Activated naive CD4-positive, alpha-beta T cell treated with Interleukin-2 at 50 U/mL for 16 hours (primary cell): ENCODE data around the gene DNAJC2.

Experiments used
- DNase-seq: peaks from one replicate; pipeline ENCODE4 v3.0.0-alpha.2; 2020

The DNAJC2 gene

DNA sequence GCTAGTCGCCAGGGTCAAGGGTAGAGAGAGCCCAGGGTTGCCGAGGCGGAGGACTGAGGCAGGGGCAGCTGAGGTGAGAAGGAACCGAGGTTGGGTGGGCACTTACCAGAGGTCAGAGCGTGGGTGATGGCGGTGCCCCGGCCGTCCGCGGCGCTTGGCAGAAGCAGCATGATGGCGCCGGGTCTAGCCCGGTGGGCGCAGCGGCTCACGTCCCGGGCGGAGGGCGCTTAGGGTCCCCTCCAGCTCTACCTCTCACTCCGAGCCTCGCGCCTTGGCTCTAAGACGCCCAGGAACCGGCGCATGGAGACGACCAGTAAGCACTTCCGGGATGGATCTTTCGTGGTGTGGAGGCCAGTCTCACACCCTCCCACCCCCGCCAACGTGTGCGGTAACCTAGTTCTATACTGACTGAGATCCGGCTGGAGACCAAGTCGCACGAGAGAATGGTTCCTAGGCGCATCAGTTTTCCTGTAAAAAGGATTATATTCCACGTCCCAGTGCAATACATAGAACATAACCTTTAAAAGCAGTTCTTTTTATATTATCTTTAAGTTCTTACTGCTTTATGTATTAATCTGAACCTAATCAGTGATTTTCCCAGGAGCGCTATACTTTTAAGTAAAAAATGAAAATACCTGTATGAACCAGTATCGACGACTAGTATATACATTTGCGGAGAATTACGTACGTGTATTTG, at the start of gene DNAJC2:
TSS of gene DNAJC2 (minus strand) at position 315 of the 697 bp plus-strand sequence. CDS start at position 170, 145 bp downstream.
- peak; percentile 88 for DNase-seq

DNA sequence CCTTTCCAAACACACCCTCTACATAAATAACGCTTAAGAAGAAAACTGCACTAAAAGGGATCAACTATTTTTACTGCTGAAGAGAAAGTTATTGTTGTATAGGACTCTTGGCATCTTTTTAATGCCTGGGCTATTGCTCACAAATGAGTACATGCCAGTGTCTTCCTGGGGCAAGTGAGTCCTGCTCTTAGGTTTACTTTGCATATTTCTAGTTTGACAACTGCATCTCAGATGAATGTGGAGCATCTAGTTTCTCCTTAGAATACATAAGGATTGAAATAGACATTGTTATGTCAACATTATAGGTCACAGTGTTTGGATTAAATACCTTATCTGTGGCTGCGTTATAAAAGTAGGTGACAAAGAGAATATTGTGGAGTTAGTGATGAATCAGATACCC, 47.4 kb upstream of the DNAJC2 start:
- DNase-seq = no peak

- no peak for DNase-seq
Measured at GRCh38 chr7:103391150-103391549, 46.6 kb upstream of the DNAJC2 start.

DNA sequence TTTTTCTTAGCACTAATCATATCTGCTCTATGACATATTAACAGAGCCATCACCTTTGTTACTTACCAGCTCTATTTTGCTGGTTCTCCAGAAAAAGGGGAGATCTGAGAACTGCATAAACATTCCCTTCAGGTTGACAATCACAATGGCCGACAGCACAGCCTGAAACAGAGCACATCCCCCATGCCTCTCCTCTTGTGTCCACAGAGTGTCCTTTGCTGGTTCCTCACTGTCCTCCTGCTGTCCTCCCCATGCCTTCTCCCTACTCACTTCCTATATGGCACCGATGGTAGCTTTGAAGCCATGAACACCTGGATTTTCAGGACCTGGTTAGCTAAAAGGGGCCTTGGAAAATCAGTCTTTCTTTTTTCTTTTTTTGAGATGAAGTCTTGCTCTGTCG, 44.7 kb upstream of the DNAJC2 start:
- DNase-seq = no peak

- DNase-seq = no peak
Measured at GRCh38 chr7:103388469-103389140, 44.0 kb upstream of the DNAJC2 start.

DNA sequence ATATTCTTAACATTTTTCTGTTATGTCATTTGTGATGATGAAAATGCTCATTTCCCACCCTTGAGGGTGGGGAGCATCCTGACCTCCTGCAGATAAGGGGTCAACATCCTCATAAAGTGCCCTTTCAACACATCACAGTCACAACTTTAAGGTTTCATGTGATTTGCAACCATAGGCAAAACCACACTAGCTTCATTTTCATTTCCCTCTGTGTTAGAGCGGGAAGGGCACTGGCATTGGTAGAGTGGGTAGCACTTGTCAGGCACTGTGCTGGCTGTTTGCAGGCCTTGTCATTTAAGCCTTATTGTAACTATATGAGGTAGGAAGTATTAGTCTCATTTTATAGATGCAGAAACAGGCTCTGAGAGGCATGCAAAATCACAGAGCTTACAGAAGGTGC, 42.7 kb upstream of the DNAJC2 start:
- no peak for DNase-seq

- DNase-seq = no peak
Measured at GRCh38 chr7:103382032-103382402, 37.5 kb upstream of the DNAJC2 start.

- no peak for DNase-seq
Measured at GRCh38 chr7:103381280-103382031, 36.9 kb upstream of the DNAJC2 start.

- no peak for DNase-seq
Measured at GRCh38 chr7:103380395-103381191, 36.0 kb upstream of the DNAJC2 start.

GRCh38 chr7:103379270-103379975, 34.9 kb upstream of the DNAJC2 start:
- DNase-seq = no peak

DNA sequence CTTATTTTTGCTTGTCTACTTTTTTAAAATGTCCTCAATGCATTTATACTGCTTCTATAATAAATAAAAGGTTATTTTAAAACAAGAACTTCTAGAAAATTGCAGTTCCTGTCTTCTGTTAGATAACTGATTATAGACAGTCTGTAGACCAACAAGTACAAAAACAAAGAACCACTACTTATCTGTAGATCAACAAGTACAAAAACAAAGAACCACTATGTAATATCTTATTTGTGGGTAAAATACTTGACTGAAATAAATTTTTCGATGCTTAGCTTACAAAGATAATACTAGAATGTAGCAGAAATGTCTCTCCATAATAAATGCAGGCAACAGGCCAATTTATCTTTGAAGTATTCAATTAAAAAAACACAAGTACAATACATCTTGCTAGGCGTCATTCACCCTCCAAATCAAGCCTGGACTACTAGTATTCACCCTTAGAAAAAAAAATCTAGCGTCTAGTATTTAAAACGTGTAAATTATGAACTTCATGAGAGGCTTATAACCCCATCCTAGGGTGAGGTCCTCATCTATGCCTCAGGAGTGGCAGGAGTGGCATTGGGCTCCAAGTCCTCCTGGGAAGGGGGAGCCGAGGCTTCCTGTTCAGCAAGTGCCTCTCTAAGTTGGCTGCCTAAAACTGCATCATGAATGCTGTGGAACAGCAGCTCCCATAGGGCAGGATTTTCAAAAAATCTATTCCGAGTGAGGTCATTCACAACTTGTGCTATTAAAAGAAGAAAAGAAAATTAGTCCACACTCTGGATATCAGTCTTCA, 29.5 kb upstream of the DNAJC2 start:
- DNase-seq = no peak

GRCh38 chr7:103369432-103369831, 24.9 kb upstream of the DNAJC2 start:
- DNase-seq = no peak

- no peak for DNase-seq
Measured at GRCh38 chr7:103349805-103350204, 5.2 kb upstream of the DNAJC2 start.

DNA sequence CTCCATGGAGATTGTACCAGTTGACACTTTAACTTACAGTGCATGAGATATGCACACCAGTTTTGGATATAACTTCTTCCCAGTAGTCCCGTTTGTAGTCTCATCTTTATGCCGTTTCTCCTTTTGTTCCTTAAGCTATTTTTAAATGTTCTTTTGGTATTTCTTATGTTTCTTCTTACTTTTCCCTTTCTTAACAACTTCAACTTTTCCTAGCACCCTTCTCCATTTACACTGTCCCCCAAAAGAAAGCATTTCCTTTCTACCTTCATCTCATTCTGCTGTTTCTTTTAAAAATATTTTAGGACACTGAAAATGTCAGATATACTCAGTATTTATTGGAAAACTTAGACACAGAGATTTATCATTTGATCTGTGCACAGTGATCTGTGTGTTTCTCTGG, 4.4 kb upstream of the DNAJC2 start:
- no peak for DNase-seq

GRCh38 chr7:103348452-103348851, 3.9 kb upstream of the DNAJC2 start:
- no peak for DNase-seq

GRCh38 chr7:103347507-103348267, 3.1 kb upstream of the DNAJC2 start, which contains the start of gene PSMC2:
Gene PSMC2 (plus strand): TSS chr7:103347643. CDS start chr7:103347712, 69 bp downstream.
- peak; percentile 87 for DNase-seq

DNA sequence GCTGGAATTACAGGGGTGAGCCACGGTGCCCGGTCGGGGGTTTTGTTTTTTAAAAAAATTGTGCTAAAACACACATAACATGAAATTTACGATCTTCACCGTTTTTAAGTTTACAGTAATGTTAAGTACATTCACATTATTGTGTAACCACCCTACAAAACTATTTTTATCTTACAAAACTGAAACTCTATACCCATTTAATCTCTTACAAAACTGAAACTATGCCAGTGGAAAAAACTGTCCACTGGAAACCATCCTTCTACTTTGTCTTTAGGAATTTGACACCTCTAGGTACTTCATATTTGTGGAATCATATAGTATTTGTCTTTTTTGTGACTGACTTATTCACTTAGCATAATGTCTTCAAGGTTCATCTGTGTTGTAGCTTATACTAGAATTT, 1.8 kb upstream of the DNAJC2 start:
- DNase-seq = no peak

DNA sequence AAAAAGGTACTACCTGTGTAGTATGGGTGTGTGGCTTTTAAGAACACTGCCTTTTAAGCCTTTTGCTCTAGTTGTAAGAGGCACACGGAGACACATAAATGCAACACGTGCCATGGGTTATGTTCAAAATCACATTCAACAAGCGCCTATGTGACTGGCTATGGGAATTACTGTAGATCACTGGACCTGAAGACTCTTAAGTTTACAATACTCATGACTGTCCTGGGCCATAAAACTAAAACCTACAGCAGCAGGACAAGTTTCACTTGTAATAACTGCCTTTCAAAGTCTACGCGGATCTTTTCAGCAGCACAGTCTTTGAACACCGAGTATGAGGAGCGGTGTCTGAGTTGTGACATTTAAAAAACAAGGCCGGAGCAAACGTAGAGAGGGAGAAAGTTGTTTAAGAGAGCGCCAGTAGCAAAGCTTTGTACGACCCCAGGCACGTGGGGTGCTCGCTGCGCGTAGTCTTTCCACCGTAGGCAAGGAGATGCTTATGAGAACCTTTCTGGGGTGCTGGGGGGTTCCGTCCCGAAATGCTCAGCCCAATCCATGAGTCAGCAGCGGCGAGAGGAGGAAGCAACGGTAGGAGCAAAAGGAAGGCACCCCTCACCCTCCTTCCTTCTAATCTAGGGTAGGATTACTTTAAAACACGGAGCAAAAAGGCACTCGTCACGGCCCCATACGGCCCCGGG, 662 bp downstream of the DNAJC2 start:
- peak; percentile 43 for DNase-seq

GRCh38 chr7:103343332-103343731, 1.2 kb downstream of the DNAJC2 start:
- DNase-seq = no peak

DNA sequence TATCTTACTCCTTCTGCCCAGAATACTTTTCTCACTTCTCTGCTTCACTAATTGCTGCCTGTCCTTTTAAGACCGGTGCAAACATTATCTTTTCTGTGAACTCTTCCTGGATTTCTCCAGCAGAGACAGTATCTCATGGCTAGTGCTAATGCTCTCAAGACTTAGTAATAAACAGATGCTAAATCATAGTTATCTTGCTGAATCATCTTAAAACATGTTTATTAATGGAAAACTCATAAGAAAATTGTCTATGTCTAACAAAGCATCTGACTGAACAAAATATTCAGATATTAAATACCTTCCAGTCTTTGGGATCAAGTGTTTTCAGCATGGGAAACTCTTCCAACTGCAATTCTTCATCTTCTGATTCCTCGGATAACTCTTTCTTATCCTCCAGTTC, 3.1 kb downstream of the DNAJC2 start:
- DNase-seq = no peak
